Measurements from ENCODE around the gene OR4B1.

Gene OR4B1

GRCh38 chr11:48216510-48216909 is at the start of gene OR4B1:
Gene OR4B1, plus strand, starts transcription at chr11:48216810. Its CDS starts 0 bp downstream, at chr11:48216810.
- no peak within 1 kb of the TSS for H3K4me3 ChIP-seq (replicated peaks; ENCODE audit: low read depth, low read length)
- no peak for TF ChIP-seq CTCF (IDR thresholded peaks at IDR 0.05; ENCODE audit: low read depth, low read length, missing control alignments)
- no peak for DNase-seq (ENCODE audit: extremely low read depth, low read depth)

GRCh38 chr11:48167380-48167779 is 49.2 kb upstream of the OR4B1 start:
- H3K4me3 ChIP-seq (replicated peaks; ENCODE audit: low read depth, low read length): no peak overlapping the region
- no peak for DNase-seq (ENCODE audit: extremely low read depth, low read depth)
- TF ChIP-seq CTCF (IDR thresholded peaks at IDR 0.05; ENCODE audit: low read depth, low read length, missing control alignments): no peak

GRCh38 chr11:48168815-48169214 is 47.8 kb upstream of the OR4B1 start:
- no peak for TF ChIP-seq CTCF (IDR thresholded peaks at IDR 0.05; ENCODE audit: low read depth, low read length, missing control alignments)
- no peak for DNase-seq (ENCODE audit: extremely low read depth, low read depth)
- no peak overlapping the region for H3K4me3 ChIP-seq (replicated peaks; ENCODE audit: low read depth, low read length)

GRCh38 chr11:48169259-48169658 is 47.4 kb upstream of the OR4B1 start:
- no peak for DNase-seq (ENCODE audit: extremely low read depth, low read depth)
- no peak overlapping the region for H3K4me3 ChIP-seq (replicated peaks; ENCODE audit: low read depth, low read length)
- no peak for TF ChIP-seq CTCF (IDR thresholded peaks at IDR 0.05; ENCODE audit: low read depth, low read length, missing control alignments)

GRCh38 chr11:48169717-48170116 is 46.9 kb upstream of the OR4B1 start:
- no peak for TF ChIP-seq CTCF (IDR thresholded peaks at IDR 0.05; ENCODE audit: low read depth, low read length, missing control alignments)
- H3K4me3 ChIP-seq (replicated peaks; ENCODE audit: low read depth, low read length): no peak overlapping the region
- DNase-seq (ENCODE audit: extremely low read depth, low read depth): no peak

- peak; percentile 36 for DNase-seq (ENCODE audit: extremely low read depth, low read depth)
- no peak overlapping the region for H3K4me3 ChIP-seq (replicated peaks; ENCODE audit: low read depth, low read length)
- TF ChIP-seq CTCF (IDR thresholded peaks at IDR 0.05; ENCODE audit: low read depth, low read length, missing control alignments): no peak
These were observed 46.1 kb upstream of the OR4B1 start for GRCh38 chr11:48170241-48171233.
